KMS-11 (cell line): ENCODE results near the gene DDAH2.

Experiments
- H2AFZ ChIP-seq: fragments of 200-600 bp; sonication (generic); 2 replicates; pipeline ENCODE4 v1.6.1; 2016; ENCODE audit warnings: antibody characterized with exemption, mixed run types, low read depth
- H3K27ac ChIP-seq: fragments of 200-600 bp; sonication (generic); 2 replicates; pipeline ENCODE4 v1.6.1; 2016; ENCODE audit warnings: mild to moderate bottlenecking, mixed run types
- H3K27me3 ChIP-seq: fragments of 200-600 bp; sonication (generic); 2 replicates; pipeline ENCODE4 v1.6.1; 2017; ENCODE audit warnings: mild to moderate bottlenecking, low read depth, mixed run types, moderate library complexity; ENCODE audit not compliant: insufficient read depth
- H3K36me3 ChIP-seq: fragments of 200-600 bp; sonication (generic); 2 replicates; pipeline ENCODE4 v1.6.1; 2017; ENCODE audit warnings: mild to moderate bottlenecking, mixed run types; ENCODE audit not compliant: insufficient read depth
- H3K4me1 ChIP-seq: fragments of 200-600 bp; sonication (generic); 2 replicates; pipeline ENCODE4 v1.6.1; 2016; ENCODE audit warnings: mild to moderate bottlenecking, low read depth, mixed run types; ENCODE audit not compliant: poor library complexity, severe bottlenecking
- H3K4me2 ChIP-seq: fragments of 200-600 bp; sonication (generic); 2 replicates; pipeline ENCODE4 v1.7.0; 2016; ENCODE audit warnings: mild to moderate bottlenecking, mixed run types
- H3K4me3 ChIP-seq: fragments of 200-600 bp; sonication (generic); IDR thresholded peaks from 2 replicates; pipeline ENCODE4 v1.6.1; 2017; ENCODE audit warnings: low read depth, low read length, mixed read lengths; ENCODE audit not compliant: insufficient read depth
- H3K79me2 ChIP-seq: fragments of 200-600 bp; sonication (generic); 2 replicates; pipeline ENCODE4 v1.6.1; 2016; ENCODE audit warnings: low read depth, mixed run types; ENCODE audit not compliant: insufficient read depth
- H3K9ac ChIP-seq: fragments of 200-600 bp; sonication (generic); 2 replicates; pipeline ENCODE4 v1.6.1; 2016; ENCODE audit warnings: mild to moderate bottlenecking, mixed run types
- H4K20me1 ChIP-seq: fragments of 200-600 bp; sonication (generic); 2 replicates; pipeline ENCODE4 v1.6.1; 2016; ENCODE audit warnings: mild to moderate bottlenecking, mixed run types; ENCODE audit not compliant: insufficient read depth
- TF ChIP-seq, protein P1 (sequence below): fragments of 200-600 bp; sonication (generic); conservative IDR thresholded peaks from 2 replicates; pipeline ENCODE4 v1.6.1; 2017; ENCODE audit warnings: low read depth, mild to moderate bottlenecking, antibody characterized with exemption, low read length, moderate library complexity, mixed read lengths

The DDAH2 gene

DNA sequence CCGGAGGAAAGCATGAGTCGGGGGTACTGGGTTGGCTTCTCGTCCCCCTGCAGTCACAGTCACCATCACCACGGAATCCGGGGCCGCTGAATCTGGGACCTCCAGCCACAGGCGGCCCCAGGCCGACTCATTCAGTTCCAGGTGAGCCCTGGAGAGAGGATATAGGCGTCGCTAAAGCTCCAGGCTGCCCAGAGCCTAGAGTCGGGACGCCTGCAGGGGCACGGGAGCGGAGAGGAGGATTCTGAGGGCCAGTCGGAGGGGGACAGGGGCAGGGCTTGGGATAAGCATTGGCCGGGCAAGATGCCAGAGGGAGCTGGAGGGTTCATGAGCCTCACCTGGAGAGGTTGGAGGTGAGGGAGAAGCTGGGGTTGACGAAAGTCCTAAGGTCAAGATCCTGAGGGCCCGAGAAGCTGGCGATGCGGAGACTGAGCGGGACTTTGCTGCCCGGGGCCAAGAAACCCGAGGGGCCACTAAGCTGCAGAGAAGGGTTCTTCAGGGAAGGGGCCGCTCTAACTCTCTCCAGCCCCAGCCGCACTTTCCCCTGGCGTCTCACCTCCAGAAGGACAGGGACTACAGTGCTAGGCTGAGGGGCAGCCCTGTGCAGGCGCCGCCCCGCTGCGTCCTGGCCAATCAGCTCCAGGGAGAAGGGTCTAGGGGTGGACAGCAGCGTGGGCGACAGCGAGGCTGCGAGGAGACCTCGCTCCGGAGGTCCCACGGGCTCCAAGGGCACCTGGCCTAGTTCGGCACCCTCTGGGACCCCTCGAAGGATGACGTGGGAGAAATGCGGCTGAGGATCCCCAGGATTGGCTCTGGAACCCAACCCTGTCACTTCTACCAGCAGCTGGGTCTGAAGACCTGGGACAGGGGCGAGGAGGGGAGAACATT is 37.1 kb upstream of the DDAH2 start:
- no peaks in the 10 kb centered on the region for H4K20me1 ChIP-seq
- H3K4me2 ChIP-seq = no peak overlapping the region
- no peak overlapping the region for H3K9ac ChIP-seq
- no peaks in the 10 kb centered on the region for H3K79me2 ChIP-seq
- TF ChIP-seq, protein P1, sequence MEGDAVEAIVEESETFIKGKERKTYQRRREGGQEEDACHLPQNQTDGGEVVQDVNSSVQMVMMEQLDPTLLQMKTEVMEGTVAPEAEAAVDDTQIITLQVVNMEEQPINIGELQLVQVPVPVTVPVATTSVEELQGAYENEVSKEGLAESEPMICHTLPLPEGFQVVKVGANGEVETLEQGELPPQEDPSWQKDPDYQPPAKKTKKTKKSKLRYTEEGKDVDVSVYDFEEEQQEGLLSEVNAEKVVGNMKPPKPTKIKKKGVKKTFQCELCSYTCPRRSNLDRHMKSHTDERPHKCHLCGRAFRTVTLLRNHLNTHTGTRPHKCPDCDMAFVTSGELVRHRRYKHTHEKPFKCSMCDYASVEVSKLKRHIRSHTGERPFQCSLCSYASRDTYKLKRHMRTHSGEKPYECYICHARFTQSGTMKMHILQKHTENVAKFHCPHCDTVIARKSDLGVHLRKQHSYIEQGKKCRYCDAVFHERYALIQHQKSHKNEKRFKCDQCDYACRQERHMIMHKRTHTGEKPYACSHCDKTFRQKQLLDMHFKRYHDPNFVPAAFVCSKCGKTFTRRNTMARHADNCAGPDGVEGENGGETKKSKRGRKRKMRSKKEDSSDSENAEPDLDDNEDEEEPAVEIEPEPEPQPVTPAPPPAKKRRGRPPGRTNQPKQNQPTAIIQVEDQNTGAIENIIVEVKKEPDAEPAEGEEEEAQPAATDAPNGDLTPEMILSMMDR = no peak
- peaks cover 20% of the 10 kb centered on the region for H3K4me1 ChIP-seq
- H3K27me3 ChIP-seq = no peaks in the 10 kb centered on the region
- no peak overlapping the region for H3K27ac ChIP-seq
- no peaks in the 10 kb centered on the region for H3K36me3 ChIP-seq
- H3K4me3 ChIP-seq = no peak overlapping the region
- no peak overlapping the region for H2AFZ ChIP-seq

DNA sequence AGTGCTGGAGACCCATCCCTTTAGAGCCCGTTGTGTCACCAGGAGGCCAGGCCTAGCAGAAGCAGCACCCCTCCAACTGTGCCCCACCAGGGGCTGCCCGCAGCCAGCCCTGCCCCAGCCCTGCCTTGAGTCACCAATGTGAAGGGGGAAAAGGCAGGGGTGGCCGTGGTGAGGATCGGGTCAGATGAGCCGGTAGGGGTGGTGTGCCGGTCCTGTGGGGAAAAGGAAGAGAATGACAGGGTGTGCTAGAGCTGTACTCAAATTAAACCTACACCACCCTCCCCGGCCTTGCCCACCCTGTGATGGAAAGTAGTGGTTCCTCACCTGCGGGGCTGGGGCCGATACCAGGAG is 36.4 kb upstream of the DDAH2 start:
- no peak overlapping the region for H2AFZ ChIP-seq
- no peaks in the 10 kb centered on the region for H4K20me1 ChIP-seq
- H3K4me3 ChIP-seq = no peak overlapping the region
- H3K27ac ChIP-seq = no peak overlapping the region
- no peaks in the 10 kb centered on the region for H3K27me3 ChIP-seq
- TF ChIP-seq, protein P1 = no peak
- H3K4me1 ChIP-seq = peaks cover 14% of the 10 kb centered on the region
- H3K36me3 ChIP-seq = no peaks in the 10 kb centered on the region
- H3K9ac ChIP-seq = no peak overlapping the region
- no peaks in the 10 kb centered on the region for H3K79me2 ChIP-seq
- H3K4me2 ChIP-seq = no peak overlapping the region

DNA sequence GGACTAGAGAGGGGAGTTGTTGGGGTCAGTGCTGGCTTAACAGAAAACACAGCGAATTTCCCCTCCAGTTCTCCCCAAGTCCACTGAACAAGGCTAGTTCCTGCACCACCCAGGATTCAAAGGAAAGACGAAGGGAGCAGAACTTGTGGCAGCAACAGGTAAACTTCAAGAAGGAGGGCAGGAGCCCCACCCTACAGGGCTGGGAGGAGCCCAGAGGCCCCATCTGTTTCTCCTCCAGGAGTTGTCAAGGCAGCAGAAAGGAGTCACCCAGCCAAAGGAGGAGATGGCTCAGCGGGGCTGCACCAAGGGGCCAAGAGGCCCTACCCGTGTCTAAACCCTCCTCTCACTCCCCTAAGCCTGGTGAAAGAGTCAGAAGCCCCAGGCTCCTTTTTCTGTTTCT is 35.1 kb upstream of the DDAH2 start:
- Histone ChIP-seq H3K36me3 (no peaks in the 10 kb centered on the region), H4K20me1 (no peaks in the 10 kb centered on the region), H3K27ac (peak overlapping the region; percentile 19; the same call in 1 of the 2 replicates), H3K27me3 (no peaks in the 10 kb centered on the region), H3K9ac (no peak overlapping the region), H3K4me2 (peak overlapping the region; percentile 37; the same call in 1 of the 2 replicates), H3K4me3 (no peak overlapping the region), H3K4me1 (peaks cover 14% of the 10 kb centered on the region), H2AFZ (no peak overlapping the region), H3K79me2 (no peaks in the 10 kb centered on the region)
- TF ChIP-seq, protein P1 = no peak

DNA sequence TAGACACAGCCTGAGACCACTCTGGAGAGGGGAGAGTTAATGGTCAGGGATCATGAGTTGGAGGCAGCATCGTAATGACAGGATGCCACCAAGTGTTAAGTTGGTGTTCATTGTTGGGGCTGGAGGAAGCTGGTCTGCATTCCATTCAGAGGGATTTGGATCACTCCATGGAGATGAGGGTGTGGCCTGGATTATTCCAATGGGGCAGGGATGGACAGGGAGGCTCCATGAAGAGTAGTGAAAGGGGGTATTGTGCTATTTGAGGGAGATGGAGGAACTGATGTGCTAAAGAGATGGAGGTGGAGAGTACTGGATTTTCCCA is 34.5 kb upstream of the DDAH2 start:
- no peak overlapping the region for H3K9ac ChIP-seq
- H3K27ac ChIP-seq = no peak overlapping the region
- no peaks in the 10 kb centered on the region for H3K27me3 ChIP-seq
- peaks cover 14% of the 10 kb centered on the region for H3K4me1 ChIP-seq
- H3K79me2 ChIP-seq = no peaks in the 10 kb centered on the region
- no peaks in the 10 kb centered on the region for H3K36me3 ChIP-seq
- H3K4me3 ChIP-seq = no peak overlapping the region
- no peaks in the 10 kb centered on the region for H4K20me1 ChIP-seq
- H3K4me2 ChIP-seq = no peak overlapping the region
- TF ChIP-seq, protein P1 = no peak
- no peak overlapping the region for H2AFZ ChIP-seq
